PC-9 (cell line): Measurements from ENCODE around the gene SPDYC. TPM values are rescaled to one million over a fixed set of nuclear protein-coding genes. Genes with fewer than 3 reads are reported as not detected.
"Not testable (repeated sequence)": the region's sequence is repeated elsewhere in the genome, so short reads cannot be mapped to it uniquely, and the experiment has no call there.

Source experiments
- BruUV-seq: library from RNA; stranded (reverse); fragments of 400-500 nt; replicated peaks from 2 replicates; lab custom pipeline; 2021; lab: Mats Ljungman, UMichigan
- CTCF ChIA-PET: fragments of 300-600 bp; sonication (Branson Sonifier 250); formaldehyde crosslinking; loops from one replicate; lab custom pipeline; 2022; ENCODE audit warnings: antibody characterized with exemption; lab: Charles Lee
- POLR2A ChIA-PET: fragments of 300-600 bp; sonication (Branson Sonifier 250); formaldehyde crosslinking; loops from one replicate; lab custom pipeline; 2022; ENCODE audit warnings: antibody characterized with exemption; ENCODE audit not compliant: unreplicated experiment; lab: Charles Lee
- DNase-seq, 2 experiments: peaks; one replicate each; pipeline versions ENCODE4 v3.0.0 to v3.0.0-alpha.2; 2015 to 2022; ENCODE audit warnings: mixed read lengths in 1 of 2
- H2AFZ ChIP-seq: fragments of 200-600 bp; sonication (generic); 2 replicates; pipeline ENCODE4 v1.8.1; 2017; ENCODE audit warnings: antibody characterized with exemption
- H3F3A ChIP-seq: fragments of 200-600 bp; sonication (generic); 2 replicates; pipeline ENCODE4 v1.8.1; 2017; ENCODE audit warnings: antibody characterized with exemption, mild to moderate bottlenecking, low read depth; ENCODE audit not compliant: insufficient read depth
- H3K27ac ChIP-seq: fragments of 200-600 bp; sonication (generic); 2 replicates; pipeline ENCODE4 v1.6.1; 2016; ENCODE audit warnings: mixed run types
- H3K27me3 ChIP-seq: fragments of 200-600 bp; sonication (generic); 2 replicates; pipeline ENCODE4 v1.6.1; 2016; ENCODE audit warnings: low read depth, mixed run types; ENCODE audit not compliant: insufficient read depth
- H3K36me3 ChIP-seq: fragments of 200-600 bp; sonication (generic); 2 replicates; pipeline ENCODE4 v1.6.1; 2016; ENCODE audit warnings: low read depth, mixed run types
- H3K4me1 ChIP-seq: fragments of 200-600 bp; sonication (generic); replicated peaks from 2 replicates; pipeline ENCODE4 v1.6.1; 2016; ENCODE audit warnings: mixed run types; ENCODE audit not compliant: insufficient read depth
- H3K4me2 ChIP-seq: fragments of 200-600 bp; sonication (generic); 2 replicates; pipeline ENCODE4 v1.6.1; 2017; ENCODE audit warnings: mixed run types
- H3K4me3 ChIP-seq: fragments of 200-600 bp; sonication (generic); 2 replicates; pipeline ENCODE4 v1.6.1; 2016; ENCODE audit warnings: mixed run types
- H3K79me2 ChIP-seq: fragments of 200-600 bp; sonication (generic); 2 replicates; pipeline ENCODE4 v1.6.1; 2017; ENCODE audit warnings: low read depth, mixed run types
- H3K9me2 ChIP-seq: fragments of 200-600 bp; sonication (generic); 2 replicates; pipeline ENCODE4 v1.8.1; 2017; ENCODE audit warnings: mild to moderate bottlenecking; ENCODE audit not compliant: insufficient read depth
- H3K9me3 ChIP-seq: fragments of 200-600 bp; sonication (generic); 2 replicates; pipeline ENCODE4 v1.8.1; 2016; ENCODE audit warnings: low read depth; ENCODE audit not compliant: insufficient read depth
- H4K20me1 ChIP-seq: fragments of 200-600 bp; sonication (generic); 2 replicates; pipeline ENCODE4 v1.8.1; 2017; ENCODE audit not compliant: insufficient read depth
- EZH2 ChIP-seq: fragments of 200-600 bp; sonication (generic); IDR thresholded peaks from 2 replicates; pipeline ENCODE4 v1.8.0; 2017; ENCODE audit warnings: antibody characterized with exemption, low read depth
- intact Hi-C: fragments of 100-400 bp; cut with micrococcal nuclease; formaldehyde crosslinking; loops from one replicate; pipeline ENCODE4 v1.10.0; 2022; ENCODE audit not compliant: unreplicated experiment
- total RNA-seq: library from RNA; stranded (reverse); gene quantifications from 2 replicates; pipeline ENCODE4 v1.2.3, GENCODE V29; 2021
- TF ChIP-seq, protein P1 (sequence below): fragments of 200-600 bp; sonication (generic); conservative IDR thresholded peaks from 2 replicates; pipeline ENCODE4 v1.6.1; 2017; ENCODE audit warnings: mixed run types, antibody characterized with exemption, mild to moderate bottlenecking, moderate library complexity

Gene SPDYC
- total RNA-seq, 1 experiment from 2014 or later: not detected

DNA sequence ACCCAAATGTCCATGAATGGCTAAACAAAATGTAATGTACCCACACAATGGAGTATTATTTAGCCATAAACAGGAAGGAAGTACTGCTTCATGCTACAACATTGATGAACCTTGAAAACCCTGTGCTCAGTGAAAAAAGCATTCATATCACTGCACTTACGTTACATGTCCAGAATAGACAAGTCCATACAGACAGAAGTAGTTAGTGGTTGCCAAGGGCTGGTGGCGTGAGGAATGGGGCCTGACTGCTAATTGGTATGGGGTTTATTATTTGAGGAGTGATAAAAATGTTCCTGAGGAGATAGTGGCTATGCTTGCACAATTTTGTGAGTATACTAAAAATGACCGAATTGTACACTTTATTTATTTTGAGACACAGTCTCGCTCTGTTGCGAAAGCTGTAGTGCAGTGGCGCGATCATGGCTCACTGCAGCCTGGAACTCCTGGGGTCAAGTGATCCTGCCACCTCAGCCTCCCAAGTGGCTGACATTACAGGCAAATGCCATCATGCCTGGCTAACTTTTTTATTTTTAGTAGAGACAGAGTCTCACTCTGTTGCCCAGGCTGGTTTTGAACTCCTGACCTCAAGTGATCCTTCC lies 28.0 kb upstream of the SPDYC start:
- H2AFZ ChIP-seq: no peak overlapping the region
- DNase-seq: no peak
- no peak for TF ChIP-seq EZH2
- TF ChIP-seq, protein P1, sequence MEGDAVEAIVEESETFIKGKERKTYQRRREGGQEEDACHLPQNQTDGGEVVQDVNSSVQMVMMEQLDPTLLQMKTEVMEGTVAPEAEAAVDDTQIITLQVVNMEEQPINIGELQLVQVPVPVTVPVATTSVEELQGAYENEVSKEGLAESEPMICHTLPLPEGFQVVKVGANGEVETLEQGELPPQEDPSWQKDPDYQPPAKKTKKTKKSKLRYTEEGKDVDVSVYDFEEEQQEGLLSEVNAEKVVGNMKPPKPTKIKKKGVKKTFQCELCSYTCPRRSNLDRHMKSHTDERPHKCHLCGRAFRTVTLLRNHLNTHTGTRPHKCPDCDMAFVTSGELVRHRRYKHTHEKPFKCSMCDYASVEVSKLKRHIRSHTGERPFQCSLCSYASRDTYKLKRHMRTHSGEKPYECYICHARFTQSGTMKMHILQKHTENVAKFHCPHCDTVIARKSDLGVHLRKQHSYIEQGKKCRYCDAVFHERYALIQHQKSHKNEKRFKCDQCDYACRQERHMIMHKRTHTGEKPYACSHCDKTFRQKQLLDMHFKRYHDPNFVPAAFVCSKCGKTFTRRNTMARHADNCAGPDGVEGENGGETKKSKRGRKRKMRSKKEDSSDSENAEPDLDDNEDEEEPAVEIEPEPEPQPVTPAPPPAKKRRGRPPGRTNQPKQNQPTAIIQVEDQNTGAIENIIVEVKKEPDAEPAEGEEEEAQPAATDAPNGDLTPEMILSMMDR: no peak
- no peaks in the 10 kb centered on the region for H3K27me3 ChIP-seq
- no peaks in the 10 kb centered on the region for H3K79me2 ChIP-seq
- no peak overlapping the region for H3K4me2 ChIP-seq
- POLR2A ChIA-PET: no interaction called here
- intact Hi-C loops: no loop called here
- H4K20me1 ChIP-seq: no peaks in the 10 kb centered on the region
- no peaks in the 10 kb centered on the region for H3K36me3 ChIP-seq
- no peaks in the 10 kb centered on the region for H3K4me1 ChIP-seq
- no peak overlapping the region for H3K4me3 ChIP-seq
- H3K27ac ChIP-seq: no peak overlapping the region
- no peaks in the 10 kb centered on the region for H3K9me2 ChIP-seq
- BruUV-seq: no TSS peak
- H3F3A ChIP-seq: peaks cover 15% of the 10 kb centered on the region; the same call in 1 of the 2 replicates
- CTCF ChIA-PET: no interaction called here
- no peaks in the 10 kb centered on the region for H3K9me3 ChIP-seq

DNA sequence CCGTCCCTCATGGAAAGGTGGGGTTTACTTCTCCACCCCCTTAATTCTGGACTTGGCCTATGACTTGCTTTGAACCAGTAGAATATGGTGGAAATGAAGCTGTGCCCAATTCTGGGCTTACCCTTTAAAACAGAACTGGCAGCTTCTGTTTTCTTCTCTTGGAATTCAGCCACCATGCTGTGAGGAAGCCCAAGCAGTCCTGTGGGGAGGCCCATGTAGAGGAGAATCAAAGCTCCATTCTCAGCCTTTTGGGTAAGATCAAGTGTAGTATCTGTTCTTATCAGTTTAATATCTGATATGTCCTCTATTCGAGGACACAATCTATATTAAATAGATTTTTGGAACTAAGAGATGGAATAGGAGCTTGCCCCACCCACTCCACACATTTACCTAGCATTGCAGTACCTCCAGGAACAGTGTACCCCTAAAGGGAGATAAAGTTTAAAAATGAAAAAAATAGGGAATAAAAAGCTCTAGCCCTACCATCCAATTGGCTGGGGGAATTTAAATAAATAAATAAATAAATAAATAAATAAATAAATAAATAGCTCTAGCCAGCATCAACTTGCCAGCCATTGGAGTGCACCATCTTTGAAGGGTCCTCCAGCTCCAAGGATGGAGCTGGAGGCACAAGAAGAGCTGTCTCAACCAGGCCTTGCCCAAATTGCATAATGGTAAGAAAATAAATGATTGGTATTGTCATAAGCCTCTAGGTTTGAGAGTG lies 22.5 kb upstream of the SPDYC start:
- H3K4me1 ChIP-seq: peaks cover 29% of the 10 kb centered on the region

DNA sequence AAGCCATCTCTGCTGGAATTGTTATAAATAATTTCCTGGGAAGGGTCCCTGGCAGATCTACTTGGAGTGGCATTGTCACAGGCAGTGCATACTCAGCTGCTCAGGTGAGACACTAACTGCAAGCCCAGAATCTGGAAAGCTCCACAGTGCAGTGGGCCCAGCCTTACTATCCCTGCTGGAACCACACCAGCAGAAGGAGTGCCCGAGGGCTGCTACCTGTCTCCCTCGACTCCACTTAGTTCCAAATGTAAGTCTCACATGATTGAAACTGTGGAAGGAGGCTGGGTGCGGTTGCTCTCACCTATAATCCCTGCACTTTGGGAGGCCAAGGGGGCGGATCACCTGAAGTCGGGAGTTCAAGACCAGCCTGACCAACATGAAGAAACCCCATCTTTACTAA lies 21.4 kb upstream of the SPDYC start:
- intact Hi-C loops: no loop called here
- Histone ChIP-seq H3K9me3 (no peaks in the 10 kb centered on the region), H2AFZ (no peak overlapping the region), H3K27ac (no peak overlapping the region), H3K36me3 (no peaks in the 10 kb centered on the region), H3K4me2 (no peak overlapping the region), H3K9me2 (no peaks in the 10 kb centered on the region), H4K20me1 (no peaks in the 10 kb centered on the region), H3K27me3 (no peaks in the 10 kb centered on the region), H3K4me1 (peaks cover 39% of the 10 kb centered on the region), H3F3A (peaks cover 53% of the 10 kb centered on the region), H3K4me3 (no peak overlapping the region), H3K79me2 (no peaks in the 10 kb centered on the region)
- TF ChIP-seq EZH2: no peak
- TF ChIP-seq, protein P1: no peak
- BruUV-seq: no TSS peak
- no peak for DNase-seq
- POLR2A ChIA-PET: interaction anchor here (0.6 kb wide), 1 partner anchor 239 kb away, joined by 3 read pairs; no protein-coding TSS in a partner anchor
- CTCF ChIA-PET: no interaction called here

More for the DNA sequence above, 22.5 kb upstream of the SPDYC start:
- peaks cover 41% of the 10 kb centered on the region for H3F3A ChIP-seq
- no peaks in the 10 kb centered on the region for H3K79me2 ChIP-seq
- H3K9me2 ChIP-seq: no peaks in the 10 kb centered on the region
- no peaks in the 10 kb centered on the region for H4K20me1 ChIP-seq
- POLR2A ChIA-PET: interaction anchor here (0.6 to 0.7 kb wide), 3 partner anchors 12 to 71 kb away, joined by 3 to 5 read pairs (median 4); no protein-coding TSS in a partner anchor
- no TSS peak for BruUV-seq
- DNase-seq: no peak
- H3K36me3 ChIP-seq: no peaks in the 10 kb centered on the region
- H3K27me3 ChIP-seq: no peaks in the 10 kb centered on the region
- CTCF ChIA-PET: interaction anchor here (0.6 to 1.3 kb wide), 2 partner anchors 12 to 175 kb away, joined by 5 to 12 read pairs; no protein-coding TSS in a partner anchor
- H3K4me2 ChIP-seq: no peak overlapping the region
- no peaks in the 10 kb centered on the region for H3K9me3 ChIP-seq
- no peak overlapping the region for H3K27ac ChIP-seq
- TF ChIP-seq, protein P1: no peak
- no peak overlapping the region for H2AFZ ChIP-seq
- no peak overlapping the region for H3K4me3 ChIP-seq
- intact Hi-C loops: no loop called here

DNA sequence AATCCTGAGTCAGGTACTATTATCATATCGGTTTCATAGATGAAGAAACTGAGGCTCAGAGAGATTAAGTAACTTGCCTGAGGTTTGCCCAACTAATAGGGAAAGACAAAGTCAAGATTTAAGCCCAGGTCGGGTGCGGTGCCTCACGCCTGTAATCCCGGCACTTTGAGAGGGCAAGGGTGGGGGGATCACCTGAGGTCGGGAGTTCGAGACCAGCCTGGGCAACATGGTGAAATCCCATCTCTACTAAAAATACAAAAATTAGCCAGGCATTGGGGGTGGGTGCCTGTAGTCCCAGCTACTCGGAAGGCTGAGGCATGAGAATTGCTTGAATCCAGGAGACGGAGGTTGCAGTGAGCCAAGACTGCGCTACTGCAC lies 19.9 kb upstream of the SPDYC start:
- H2AFZ ChIP-seq, H3K79me2 ChIP-seq, DNase-seq, POLR2A ChIA-PET, H3K27me3 ChIP-seq, H3K4me3 ChIP-seq, CTCF ChIA-PET, H4K20me1 ChIP-seq, H3K36me3 ChIP-seq, H3K9me3 ChIP-seq, H3K9me2 ChIP-seq: not testable (repeated sequence)
- Histone ChIP-seq H3K4me2 (peak overlapping the region; percentile 66), H3F3A (peaks cover 50% of the 10 kb centered on the region), H3K27ac (peak overlapping the region; percentile 88), H3K4me1 (peaks cover 40% of the 10 kb centered on the region)
- TSS peak; percentile 99 for BruUV-seq
- intact Hi-C loops: loop anchor here (1.0 to 2.0 kb wide), 3 partner anchors 15 to 31 kb away; partner anchors contain the start of gene CAPN1
